ENCODE results near the gene CCDC110. TPM values are rescaled to one million over a fixed set of nuclear protein-coding genes. Genes with fewer than 3 reads are reported as not detected.
"Not testable (repeated sequence)": the region's sequence is repeated elsewhere in the genome, so short reads cannot be mapped to it uniquely, and the experiment has no call there.

CCDC110 gene
- total RNA-seq = 1.0 TPM
- long read RNA-seq, partial matches to known transcripts = 0 of 2 reads
- long read RNA-seq, other reads (novel, unspliced or antisense) = 2 of 2 reads

- intact Hi-C loops (cut with DNase I) = loop anchor here (1.0 to 5.0 kb wide), 6 partner anchors 47 to 566 kb away; partner anchors contain the start of genes PDLIM3 and UFSP2
- peak; percentile 99 for ATAC-seq
- DNase-seq (ENCODE audit: missing footprints) = peak; percentile 93
These were observed at the start of gene CCDC110 for GRCh38 chr4:185471235-185472102. Gene CCDC110, minus strand, starts transcription at chr4:185471733. Its CDS starts 50 bp downstream, at chr4:185471683.

DNA sequence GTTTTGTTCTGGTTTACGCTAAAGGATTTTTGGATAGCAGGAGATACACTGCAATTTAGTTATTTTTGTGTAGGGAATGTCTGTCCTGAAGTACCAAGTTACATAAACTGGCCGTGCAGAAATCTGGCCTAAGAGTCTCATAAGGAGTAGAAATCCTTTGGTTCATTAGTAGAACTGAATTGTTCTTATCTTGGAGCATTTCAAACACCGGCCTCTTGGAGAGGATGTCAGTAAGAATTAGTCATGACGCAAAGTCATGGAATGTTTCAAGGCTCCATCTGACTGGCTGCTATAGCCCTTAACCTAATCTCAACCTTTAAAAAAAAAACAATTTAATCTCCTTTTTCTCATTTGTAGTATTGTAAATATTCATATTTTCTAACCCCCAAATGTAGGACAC lies 48.6 kb upstream of the CCDC110 start:
- intact Hi-C loops (cut with DNase I) = no loop called here
- DNase-seq (ENCODE audit: missing footprints) = no peak
- peak; percentile 39 for ATAC-seq

DNA sequence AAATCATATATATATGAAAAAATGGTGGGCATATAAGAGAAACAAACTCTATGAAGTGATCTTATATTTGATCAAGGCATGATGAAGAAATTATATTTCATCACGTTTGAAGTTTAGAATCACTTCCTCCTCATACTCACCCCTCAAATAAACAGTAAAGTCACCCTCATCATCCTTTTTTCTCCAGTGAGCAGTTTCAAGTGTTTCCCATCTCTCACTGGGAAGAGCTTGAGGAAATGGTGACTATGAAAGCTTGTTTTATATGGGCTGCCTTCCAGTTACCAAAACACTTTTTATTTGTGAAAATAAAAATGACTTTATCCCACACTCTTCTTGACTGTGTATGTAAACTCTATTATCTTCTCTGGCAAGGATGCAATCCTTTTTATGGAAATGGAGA lies 47.0 kb upstream of the CCDC110 start:
- ATAC-seq (no peak), DNase-seq (ENCODE audit: missing footprints) (no peak)
- intact Hi-C loops (cut with DNase I) = no loop called here

DNA sequence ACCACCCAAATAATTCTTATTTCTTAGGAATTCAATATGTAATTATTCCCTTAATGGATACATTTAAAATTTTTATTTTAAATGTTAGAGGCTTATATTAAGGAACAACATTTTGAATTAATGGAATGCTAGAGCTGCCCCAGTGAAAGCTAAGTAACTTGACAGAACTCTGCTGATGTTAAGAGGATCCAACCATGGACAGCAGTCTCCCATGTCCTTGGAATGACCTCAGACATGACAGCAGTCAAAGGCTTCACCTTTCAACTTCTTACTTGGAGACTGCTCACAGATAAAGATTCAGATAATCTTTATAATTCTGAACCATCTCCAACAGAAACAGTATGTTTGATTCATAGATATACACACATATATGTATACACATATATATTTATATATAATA lies 46.5 kb upstream of the CCDC110 start:
- ATAC-seq (no peak), DNase-seq (ENCODE audit: missing footprints) (no peak)
- intact Hi-C loops (cut with DNase I) = no loop called here

GRCh38 chr4:185515248-185515647 lies 43.7 kb upstream of the CCDC110 start:
- DNase-seq (ENCODE audit: missing footprints) (no peak), ATAC-seq (no peak)
- intact Hi-C loops (cut with DNase I) = no loop called here

DNA sequence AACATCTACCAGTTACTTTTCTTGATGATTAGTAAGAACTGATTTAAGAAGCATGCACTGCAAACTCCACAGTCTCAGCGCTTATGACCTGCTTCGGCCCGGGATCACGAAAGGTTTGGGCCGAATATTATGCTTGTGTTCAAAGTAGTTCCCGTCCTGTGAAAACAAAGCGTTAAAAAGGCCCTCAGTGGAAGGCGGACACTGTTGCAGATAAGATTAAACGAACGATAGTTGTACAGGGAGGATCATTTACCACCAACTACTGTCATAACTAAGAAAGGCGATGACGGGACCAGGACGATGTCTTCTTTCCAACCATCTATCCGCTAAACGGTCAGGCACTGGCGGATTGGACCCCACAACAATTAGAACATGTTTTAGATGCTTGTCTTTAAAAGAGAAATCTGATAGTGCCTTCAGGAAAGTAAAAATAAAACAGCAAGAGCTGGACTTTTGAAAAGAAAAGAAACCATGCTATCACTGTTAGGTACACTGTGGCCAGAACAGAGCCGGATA lies 42.7 kb upstream of the CCDC110 start:
- DNase-seq (ENCODE audit: missing footprints) (no peak), ATAC-seq (peak; percentile 14)
- intact Hi-C loops (cut with DNase I) = no loop called here

GRCh38 chr4:185513489-185514181 lies 42.1 kb upstream of the CCDC110 start:
- DNase-seq (ENCODE audit: missing footprints) (no peak), ATAC-seq (peak; percentile 85)
- intact Hi-C loops (cut with DNase I) = no loop called here

- no peak for ATAC-seq
- intact Hi-C loops (cut with DNase I) = no loop called here
- DNase-seq (ENCODE audit: missing footprints) = no peak
These were observed 41.0 kb upstream of the CCDC110 start for GRCh38 chr4:185512516-185512915.

DNA sequence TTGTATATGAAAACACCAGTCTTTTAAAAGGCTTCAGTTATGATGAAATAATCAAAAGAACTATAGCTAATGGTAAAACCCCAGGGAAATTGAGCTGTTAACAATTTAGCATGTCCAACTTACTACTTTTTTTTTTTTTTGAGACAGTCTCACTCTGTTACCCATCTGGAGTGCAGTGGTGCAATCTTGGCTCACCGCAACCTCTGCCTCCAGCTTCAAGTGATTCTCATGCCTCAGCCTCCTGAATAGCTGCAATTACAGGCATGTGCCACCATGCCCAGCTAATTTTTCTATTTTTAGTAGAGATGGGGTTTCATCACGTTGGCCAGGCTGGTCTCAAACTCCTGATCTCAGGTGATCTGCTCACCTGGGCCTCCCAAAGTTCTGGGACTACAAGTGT lies 39.7 kb upstream of the CCDC110 start:
- intact Hi-C loops (cut with DNase I); DNase-seq (ENCODE audit: missing footprints): not testable (repeated sequence)
- peak; percentile 28 for ATAC-seq

DNA sequence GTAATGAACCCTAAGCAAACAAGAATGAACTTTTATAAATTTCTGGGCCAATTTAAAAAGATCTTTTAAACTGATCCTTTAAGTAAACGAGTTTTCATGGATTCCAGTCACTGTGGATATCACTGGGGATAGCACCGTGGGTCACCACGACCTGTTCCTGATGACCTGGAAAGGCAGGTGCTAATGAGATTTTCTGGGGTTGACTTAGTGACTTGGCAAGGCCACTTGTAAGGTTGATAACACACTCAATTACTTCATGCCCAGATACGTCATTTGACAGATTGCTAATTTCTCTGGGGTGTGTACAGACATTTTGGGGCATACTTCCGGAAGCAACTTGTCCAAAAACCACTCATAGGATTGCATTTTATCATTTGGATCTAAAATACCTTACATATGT lies 39.3 kb upstream of the CCDC110 start:
- DNase-seq (ENCODE audit: missing footprints) = no peak
- ATAC-seq = no peak
- intact Hi-C loops (cut with DNase I) = no loop called here

- ATAC-seq = no peak
- no peak for DNase-seq (ENCODE audit: missing footprints)
- intact Hi-C loops (cut with DNase I) = no loop called here
These were observed 36.6 kb upstream of the CCDC110 start for GRCh38 chr4:185508181-185508580.

DNA sequence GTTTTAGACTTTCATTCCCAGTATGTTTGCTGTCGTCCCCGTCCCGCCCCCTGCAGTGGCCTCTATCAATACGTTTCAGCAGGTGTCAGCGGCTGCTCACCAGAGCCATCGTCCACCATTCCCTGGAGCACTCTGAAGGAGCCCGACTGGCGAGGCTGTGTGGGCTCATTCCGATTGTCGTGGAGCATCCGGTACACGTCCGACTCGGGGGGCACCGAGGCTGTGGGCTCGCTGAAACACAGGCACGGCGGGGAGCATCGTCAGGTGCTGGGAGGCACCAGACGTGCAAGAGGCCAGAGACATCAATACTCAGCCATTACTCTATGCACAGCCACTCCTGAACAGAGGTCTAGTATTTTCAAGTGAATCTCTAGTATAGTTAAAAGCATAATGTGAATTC lies 34.9 kb upstream of the CCDC110 start:
- no peak for ATAC-seq
- no peak for DNase-seq (ENCODE audit: missing footprints)
- intact Hi-C loops (cut with DNase I) = no loop called here

DNA sequence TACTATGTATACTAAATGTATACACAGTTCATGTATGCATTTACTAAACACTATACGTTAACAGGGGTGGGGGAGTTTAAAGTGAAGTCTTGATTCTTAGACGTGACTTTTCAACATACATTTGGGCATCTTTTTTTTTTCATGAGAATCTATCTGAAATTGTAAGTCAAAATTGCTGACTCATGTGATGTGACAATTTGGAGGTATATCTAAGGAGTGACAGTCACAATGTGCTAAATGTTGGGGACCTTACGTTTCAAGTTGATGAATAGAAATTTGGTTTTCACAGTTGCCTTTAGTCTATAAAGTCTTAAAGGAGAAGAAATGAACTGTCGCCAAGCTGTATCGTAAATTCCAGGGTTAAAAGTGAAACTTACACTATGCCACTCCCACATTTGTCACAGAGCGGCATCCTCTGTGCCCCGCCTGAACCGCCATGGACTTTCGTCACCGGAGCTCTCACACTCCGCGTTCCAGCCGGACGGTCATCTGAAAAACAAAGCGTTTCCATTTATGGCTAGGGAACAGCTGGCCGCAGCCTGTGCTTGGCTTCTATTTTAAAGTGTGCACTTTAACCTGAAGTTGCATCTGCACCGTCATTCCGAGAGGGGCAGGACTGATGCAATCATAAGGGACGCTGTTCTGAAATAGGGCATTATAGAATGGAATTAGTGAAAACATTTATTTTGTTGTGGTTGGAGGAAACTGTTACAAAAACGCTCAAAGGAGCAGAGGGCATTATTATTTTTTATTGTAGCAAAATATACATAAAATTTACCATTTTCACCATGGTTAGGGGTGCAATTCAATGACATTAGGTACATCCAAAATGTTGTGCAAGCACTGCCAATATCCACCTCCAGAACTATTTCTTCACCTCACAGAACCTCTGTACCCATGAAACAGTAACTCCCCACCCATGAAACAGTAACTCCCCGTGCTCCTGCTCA lies 32.8 kb upstream of the CCDC110 start:
- peak; percentile 93 for ATAC-seq
- intact Hi-C loops (cut with DNase I) = no loop called here
- peak; percentile 89 for DNase-seq (ENCODE audit: missing footprints)

- intact Hi-C loops (cut with DNase I) = no loop called here
- no peak for ATAC-seq
- DNase-seq (ENCODE audit: missing footprints) = no peak
These were observed 30.9 kb upstream of the CCDC110 start for GRCh38 chr4:185502386-185502785.

DNA sequence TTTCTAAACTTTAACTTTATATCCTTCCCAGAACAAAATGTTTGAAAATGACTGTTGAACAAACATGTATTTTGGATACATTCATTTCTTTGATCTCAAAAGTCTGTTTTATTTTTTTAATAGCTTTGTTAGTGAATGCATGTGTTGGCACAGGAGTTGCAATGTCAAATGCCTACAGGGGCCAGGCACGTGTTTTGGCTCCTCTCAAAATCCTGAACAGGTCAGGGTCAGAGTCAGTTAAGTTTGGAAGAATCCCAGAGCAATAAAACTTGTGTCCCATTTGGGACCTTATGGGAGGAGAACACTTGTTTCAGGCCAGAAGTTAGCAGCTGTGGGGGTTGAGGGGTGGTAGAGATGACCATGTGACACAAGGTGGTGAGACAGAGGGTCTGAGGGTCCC lies 29.0 kb upstream of the CCDC110 start:
- DNase-seq (ENCODE audit: missing footprints) = no peak
- intact Hi-C loops (cut with DNase I) = no loop called here
- ATAC-seq = no peak

DNA sequence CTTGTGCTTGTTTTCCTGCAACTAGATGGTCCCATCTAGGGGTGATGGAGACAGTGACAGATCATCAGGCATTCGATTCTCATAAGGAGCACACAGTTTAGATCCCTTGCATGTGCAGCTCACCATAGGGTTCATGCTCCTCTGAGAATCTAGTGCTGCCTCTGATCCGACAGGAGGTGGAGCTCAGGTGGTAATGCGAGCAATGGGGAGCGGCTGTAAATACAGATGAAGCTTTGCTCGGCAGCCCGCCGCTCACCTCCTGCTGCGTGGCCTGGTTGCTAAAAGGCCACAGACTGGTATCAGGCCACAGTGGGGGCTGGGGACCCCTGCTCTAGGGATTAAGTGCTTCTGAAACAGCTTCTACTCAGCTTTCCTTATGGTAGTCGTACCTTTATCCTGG lies 28.5 kb upstream of the CCDC110 start:
- DNase-seq (ENCODE audit: missing footprints) (no peak), ATAC-seq (no peak)
- intact Hi-C loops (cut with DNase I) = no loop called here

DNA sequence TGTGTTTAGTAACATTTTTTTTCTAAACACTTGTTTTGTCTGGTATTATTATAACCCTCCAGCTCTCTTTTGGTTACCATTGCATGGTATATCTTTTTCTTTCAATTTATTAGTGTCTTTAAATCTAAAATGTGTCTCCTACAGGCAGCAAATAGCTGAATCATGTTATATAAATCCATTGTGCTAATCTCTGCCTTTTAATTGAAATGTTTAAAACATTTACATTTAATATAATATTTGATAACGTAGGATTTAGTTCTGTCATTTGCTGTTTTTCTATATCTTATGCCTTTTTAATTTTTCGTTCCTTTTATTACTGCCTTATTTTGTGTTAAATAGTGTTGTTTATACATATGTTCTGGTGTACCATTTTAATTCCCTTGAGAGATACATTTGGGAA lies 17.1 kb upstream of the CCDC110 start:
- intact Hi-C loops (cut with DNase I) = no loop called here
- ATAC-seq (no peak), DNase-seq (ENCODE audit: missing footprints) (no peak)

DNA sequence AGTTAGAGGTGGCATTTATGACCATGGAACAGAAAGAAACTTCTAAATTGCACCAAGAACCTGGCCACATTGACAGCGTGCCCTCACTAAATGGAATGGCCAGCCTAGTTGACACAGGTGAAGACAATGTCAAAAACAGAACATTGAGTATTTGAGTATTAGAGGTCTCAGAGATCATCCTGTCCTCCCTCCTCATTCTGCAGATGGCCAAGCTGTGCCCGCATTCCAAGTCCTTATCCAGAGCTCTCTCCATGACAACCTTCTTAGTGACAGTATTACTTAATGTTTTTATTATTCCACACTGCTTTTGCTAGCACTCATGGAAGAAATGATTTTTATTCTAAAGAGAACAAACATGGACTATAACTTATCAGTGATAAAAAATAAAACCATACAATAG lies 9.9 kb upstream of the CCDC110 start:
- no peak for DNase-seq (ENCODE audit: missing footprints)
- no peak for ATAC-seq
- intact Hi-C loops (cut with DNase I) = no loop called here
